MM.1S (cell line): ENCODE data around the gene ERI3.

Experiments
- DNase-seq: peaks from one replicate; pipeline ENCODE4 v3.0.0-alpha.2; 2015
- H2AFZ ChIP-seq: fragments of 300-600 bp; sonication (generic); 2 replicates; pipeline ENCODE4 v1.6.0; 2016; ENCODE audit warnings: antibody characterized with exemption, low read length
- H3F3A ChIP-seq: fragments of 300-600 bp; sonication (generic); 2 replicates; pipeline ENCODE4 v1.6.1; 2016; ENCODE audit warnings: mild to moderate bottlenecking, antibody characterized with exemption, low read length, moderate library complexity, mixed read lengths; ENCODE audit not compliant: insufficient read depth
- H3K27ac ChIP-seq: fragments of 300-600 bp; sonication (generic); 2 replicates; pipeline ENCODE4 v1.5.1; 2016; ENCODE audit warnings: mild to moderate bottlenecking, low read length
- H3K27me3 ChIP-seq: fragments of 300-600 bp; sonication (generic); replicated peaks from 2 replicates; pipeline ENCODE4 v1.6.0; 2016; ENCODE audit warnings: low read length; ENCODE audit not compliant: insufficient read depth
- H3K36me3 ChIP-seq: fragments of 300-600 bp; sonication (generic); replicated peaks from 2 replicates; pipeline ENCODE4 v1.6.1; 2016; ENCODE audit warnings: mild to moderate bottlenecking, low read length, mixed read lengths; ENCODE audit not compliant: insufficient read depth
- H3K4me1 ChIP-seq: fragments of 300-600 bp; sonication (generic); 2 replicates; pipeline ENCODE4 v1.6.1; 2016; ENCODE audit warnings: low read length, mixed read lengths
- H3K4me2 ChIP-seq: fragments of 300-600 bp; sonication (generic); 2 replicates; pipeline ENCODE4 v1.6.0; 2016; ENCODE audit warnings: low read depth, low read length
- H3K4me3 ChIP-seq: fragments of 300-600 bp; sonication (generic); 2 replicates; pipeline ENCODE4 v1.5.1; 2016; ENCODE audit warnings: low read length, mixed read lengths
- H3K79me2 ChIP-seq: fragments of 300-600 bp; sonication (generic); 2 replicates; pipeline ENCODE4 v1.6.1; 2016; ENCODE audit warnings: mixed run types, low read length, mixed read lengths
- H3K9ac ChIP-seq: fragments of 300-600 bp; sonication (generic); 2 replicates; pipeline ENCODE4 v1.6.1; 2016; ENCODE audit warnings: low read length, mixed read lengths
- H3K9me2 ChIP-seq: fragments of 300-600 bp; sonication (generic); replicated peaks from 2 replicates; pipeline ENCODE4 v1.6.1; 2016; ENCODE audit warnings: mild to moderate bottlenecking, low read length, mixed read lengths; ENCODE audit not compliant: insufficient read depth
- H3K9me3 ChIP-seq: fragments of 300-600 bp; sonication (generic); replicated peaks from 2 replicates; pipeline ENCODE4 v1.6.1; 2016; ENCODE audit warnings: mild to moderate bottlenecking, low read length, mixed read lengths; ENCODE audit not compliant: insufficient read depth
- H4K20me1 ChIP-seq: fragments of 300-600 bp; sonication (generic); 2 replicates; pipeline ENCODE4 v1.6.1; 2016; ENCODE audit warnings: mild to moderate bottlenecking, low read length, moderate library complexity, mixed read lengths; ENCODE audit not compliant: insufficient read depth
- EZH2 ChIP-seq: fragments of 300-600 bp; sonication (generic); optimal IDR thresholded peaks from 2 replicates; pipeline ENCODE3; 2017; ENCODE audit warnings: low read depth, mild to moderate bottlenecking, antibody characterized with exemption, low read length, mixed read lengths
- EZH2phosphoT487 ChIP-seq: fragments of 300-600 bp; sonication (generic); IDR thresholded peaks from 2 replicates; pipeline ENCODE4 v1.6.1; 2018; ENCODE audit warnings: antibody characterized with exemption, low read length
- TF ChIP-seq, protein P1 (sequence below): fragments of 300-600 bp; sonication (generic); IDR thresholded peaks from 2 replicates; pipeline ENCODE4 v1.5.1; 2016; ENCODE audit warnings: antibody characterized with exemption, low read length, mixed read lengths

Gene ERI3

DNA sequence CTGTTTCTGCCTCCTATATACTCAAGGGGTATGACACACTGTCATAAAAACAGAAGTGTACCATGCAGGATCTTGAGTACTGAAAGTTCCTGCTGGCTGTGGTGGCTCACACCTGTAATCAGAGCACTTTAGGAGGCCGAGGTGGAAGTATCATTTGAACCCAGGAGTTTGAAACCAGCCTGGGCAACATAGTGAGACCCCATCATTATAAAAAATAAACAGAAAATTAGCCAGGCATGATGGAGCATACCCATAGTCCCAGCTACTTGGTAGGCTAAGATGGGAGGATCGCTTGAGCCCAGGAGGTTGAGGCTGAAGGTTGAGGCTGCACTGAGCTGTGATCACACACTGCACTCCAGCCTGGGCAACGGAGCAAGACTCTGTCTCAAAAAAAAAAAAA lies 20.1 kb downstream of the ERI3 start:
- H3K27ac ChIP-seq = no peak overlapping the region
- DNase-seq = no peak
- no peaks in the 10 kb centered on the region for H3K79me2 ChIP-seq
- no peaks in the 10 kb centered on the region for H3F3A ChIP-seq
- H4K20me1 ChIP-seq = no peaks in the 10 kb centered on the region
- H3K27me3 ChIP-seq = no peaks in the 10 kb centered on the region
- no peaks in the 10 kb centered on the region; the same call in 1 of the 2 replicates for H3K36me3 ChIP-seq
- H3K9ac ChIP-seq = no peak overlapping the region
- no peaks in the 10 kb centered on the region for H3K9me2 ChIP-seq
- no peaks in the 10 kb centered on the region for H3K9me3 ChIP-seq
- H3K4me3 ChIP-seq = no peak overlapping the region
- H3K4me2 ChIP-seq = no peak overlapping the region
- TF ChIP-seq EZH2 (no peak), EZH2phosphoT487 (no peak)
- TF ChIP-seq, protein P1, sequence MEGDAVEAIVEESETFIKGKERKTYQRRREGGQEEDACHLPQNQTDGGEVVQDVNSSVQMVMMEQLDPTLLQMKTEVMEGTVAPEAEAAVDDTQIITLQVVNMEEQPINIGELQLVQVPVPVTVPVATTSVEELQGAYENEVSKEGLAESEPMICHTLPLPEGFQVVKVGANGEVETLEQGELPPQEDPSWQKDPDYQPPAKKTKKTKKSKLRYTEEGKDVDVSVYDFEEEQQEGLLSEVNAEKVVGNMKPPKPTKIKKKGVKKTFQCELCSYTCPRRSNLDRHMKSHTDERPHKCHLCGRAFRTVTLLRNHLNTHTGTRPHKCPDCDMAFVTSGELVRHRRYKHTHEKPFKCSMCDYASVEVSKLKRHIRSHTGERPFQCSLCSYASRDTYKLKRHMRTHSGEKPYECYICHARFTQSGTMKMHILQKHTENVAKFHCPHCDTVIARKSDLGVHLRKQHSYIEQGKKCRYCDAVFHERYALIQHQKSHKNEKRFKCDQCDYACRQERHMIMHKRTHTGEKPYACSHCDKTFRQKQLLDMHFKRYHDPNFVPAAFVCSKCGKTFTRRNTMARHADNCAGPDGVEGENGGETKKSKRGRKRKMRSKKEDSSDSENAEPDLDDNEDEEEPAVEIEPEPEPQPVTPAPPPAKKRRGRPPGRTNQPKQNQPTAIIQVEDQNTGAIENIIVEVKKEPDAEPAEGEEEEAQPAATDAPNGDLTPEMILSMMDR = no peak
- no peak overlapping the region for H2AFZ ChIP-seq
- no peaks in the 10 kb centered on the region for H3K4me1 ChIP-seq

DNA sequence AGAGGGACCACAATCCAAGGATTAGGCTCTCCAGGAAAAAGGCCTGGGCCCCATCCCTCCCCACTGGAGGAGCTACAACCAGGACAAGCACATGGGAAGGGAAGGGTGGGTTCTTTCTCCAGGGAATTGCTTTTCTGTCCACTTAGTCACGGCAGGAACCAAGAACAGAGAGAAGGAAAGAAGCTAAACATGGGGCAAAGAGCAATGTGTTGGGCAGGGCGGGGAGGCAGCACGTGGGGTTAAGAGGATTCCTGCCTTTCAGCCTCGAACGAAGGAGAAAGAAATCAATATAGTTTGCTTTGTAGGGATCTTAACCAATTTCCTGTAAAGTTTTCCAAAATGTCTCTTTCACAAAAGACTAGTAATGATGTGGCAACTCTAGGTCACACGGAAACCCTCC lies 21.7 kb downstream of the ERI3 start:
- H3K4me3 ChIP-seq = no peak overlapping the region
- no peak overlapping the region for H3K4me2 ChIP-seq
- no peaks in the 10 kb centered on the region for H3K4me1 ChIP-seq
- no peaks in the 10 kb centered on the region for H3K79me2 ChIP-seq
- TF ChIP-seq, protein P1 = no peak
- no peak for TF ChIP-seq EZH2
- no peaks in the 10 kb centered on the region for H3K27me3 ChIP-seq
- no peaks in the 10 kb centered on the region for H3K9me2 ChIP-seq
- H3K9ac ChIP-seq = no peak overlapping the region
- H4K20me1 ChIP-seq = no peaks in the 10 kb centered on the region
- H3K36me3 ChIP-seq = no peaks in the 10 kb centered on the region; the same call in 1 of the 2 replicates
- no peak overlapping the region for H3K27ac ChIP-seq
- no peak for DNase-seq
- H3K9me3 ChIP-seq = no peaks in the 10 kb centered on the region
- H2AFZ ChIP-seq = no peak overlapping the region
- H3F3A ChIP-seq = no peaks in the 10 kb centered on the region

DNA sequence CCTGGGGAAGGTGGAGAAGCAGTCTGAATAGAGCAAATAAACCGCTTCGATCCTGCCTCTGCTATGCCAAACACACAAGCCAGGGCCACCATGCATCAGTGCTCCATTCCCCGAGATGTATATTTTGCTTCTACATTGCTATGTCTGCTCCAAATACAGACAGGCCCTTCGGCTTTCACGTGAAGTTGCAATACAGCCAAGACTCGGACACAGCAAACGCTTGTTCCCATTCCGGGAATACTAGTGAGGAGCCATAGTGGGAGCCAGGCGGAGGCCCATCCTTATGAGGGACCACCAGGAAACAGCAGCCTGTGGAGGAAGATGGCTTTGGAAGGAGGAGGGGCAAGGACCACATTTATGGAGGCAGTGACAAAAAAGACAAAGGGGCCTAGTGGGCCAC lies 22.6 kb downstream of the ERI3 start:
- Histone ChIP-seq H2AFZ (no peak overlapping the region), H4K20me1 (no peaks in the 10 kb centered on the region), H3K27me3 (no peaks in the 10 kb centered on the region), H3K4me3 (no peak overlapping the region), H3K9me2 (no peaks in the 10 kb centered on the region), H3K4me1 (no peaks in the 10 kb centered on the region), H3K79me2 (no peaks in the 10 kb centered on the region), H3K4me2 (no peak overlapping the region), H3K9me3 (no peaks in the 10 kb centered on the region), H3F3A (no peaks in the 10 kb centered on the region), H3K36me3 (no peaks in the 10 kb centered on the region), H3K27ac (no peak overlapping the region), H3K9ac (no peak overlapping the region)
- TF ChIP-seq EZH2phosphoT487 = no peak
- TF ChIP-seq, protein P1 = no peak
- no peak for TF ChIP-seq EZH2
- DNase-seq = no peak

DNA sequence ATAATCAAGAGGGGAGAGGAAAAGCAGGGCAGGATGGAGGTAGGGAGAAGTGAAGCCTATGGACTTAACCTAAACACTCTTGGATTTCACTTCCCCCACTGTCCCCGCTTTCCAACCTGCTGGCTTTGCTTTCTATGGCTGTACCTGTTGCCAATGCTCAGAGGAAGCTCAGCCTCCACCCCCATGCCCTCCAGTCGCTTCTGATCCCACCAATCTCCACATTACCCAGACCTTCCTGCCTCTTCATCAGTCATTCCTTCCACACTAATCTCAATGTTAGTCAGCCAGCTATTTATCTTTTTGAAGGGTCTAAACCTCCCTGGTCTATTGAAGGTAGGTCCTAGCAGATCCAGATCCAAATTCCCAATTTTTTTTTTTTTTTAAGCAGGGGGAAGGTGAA lies 24.1 kb downstream of the ERI3 start:
- H4K20me1 ChIP-seq = no peaks in the 10 kb centered on the region
- H3K27ac ChIP-seq = no peak overlapping the region
- no peak for TF ChIP-seq EZH2
- TF ChIP-seq EZH2phosphoT487 = no peak
- TF ChIP-seq, protein P1 = no peak
- no peaks in the 10 kb centered on the region for H3K9me2 ChIP-seq
- H3K4me1 ChIP-seq = no peaks in the 10 kb centered on the region
- no peaks in the 10 kb centered on the region for H3K27me3 ChIP-seq
- no peaks in the 10 kb centered on the region for H3K9me3 ChIP-seq
- H3K4me3 ChIP-seq = no peak overlapping the region
- no peak overlapping the region for H3K9ac ChIP-seq
- no peaks in the 10 kb centered on the region for H3K79me2 ChIP-seq
- H3K4me2 ChIP-seq = no peak overlapping the region
- H3K36me3 ChIP-seq = no peaks in the 10 kb centered on the region
- no peak overlapping the region for H2AFZ ChIP-seq
- DNase-seq = no peak
- no peaks in the 10 kb centered on the region for H3F3A ChIP-seq
